Activated T-helper 2 cell treated with anti-CD3 and anti-CD28 coated beads, Interferon-gamma antibody, Interleukin-2, Interleukin-4, amounts not matched to agents 10 μg/mL and 5 μg/mL and 100 μg/mL, durations not matched to agents 14 hours and 24 hours and 36 hours (primary cell): Measurements from ENCODE around the gene CAMTA1. TPM values are rescaled to one million over a fixed set of nuclear protein-coding genes. Genes with fewer than 3 reads are reported as not detected.

Experiments
- DNase-seq: peaks from one replicate; pipeline ENCODE4 v3.0.0; 2021; ENCODE audit warnings: low spot score
- H3K27ac Mint-ChIP-seq: one replicate; pipeline ENCODE4 v1.8.0; 2021; ENCODE audit warnings: mixed read lengths
- H3K27me3 Mint-ChIP-seq: one replicate; pipeline ENCODE4 v1.8.0; 2021; ENCODE audit warnings: low read depth, mixed read lengths
- H3K36me3 Mint-ChIP-seq: one replicate; pipeline ENCODE4 v1.8.0; 2021; ENCODE audit warnings: low read depth, mixed read lengths
- H3K4me1 Mint-ChIP-seq: one replicate; pipeline ENCODE4 v1.8.0; 2021; ENCODE audit warnings: low read depth, mixed read lengths
- H3K4me3 Mint-ChIP-seq: one replicate; pipeline ENCODE4 v1.8.0; 2021; ENCODE audit warnings: low read depth, mild to moderate bottlenecking, moderate library complexity, mixed read lengths
- H3K9me3 Mint-ChIP-seq: one replicate; pipeline ENCODE4 v1.8.0; 2021; ENCODE audit warnings: mixed read lengths
- intact Hi-C: fragments of 100-400 bp; cut with micrococcal nuclease; formaldehyde crosslinking; loops from one replicate; pipeline ENCODE4 v1.15.1; 2023
- total RNA-seq: library from RNA; stranded (reverse); gene quantifications from 2 replicates; pipeline ENCODE4 v1.2.3, GENCODE V29; 2022

The CAMTA1 gene
- total RNA-seq, 1 donor from 2014 or later: 62.9 TPM

GRCh38 chr1:7558481-7558880 lies 773.2 kb downstream of the CAMTA1 start:
- H3K27ac Mint-ChIP-seq: no peak overlapping the region
- no peak overlapping the region for H3K4me3 Mint-ChIP-seq
- intact Hi-C loops: no loop called here

DNA sequence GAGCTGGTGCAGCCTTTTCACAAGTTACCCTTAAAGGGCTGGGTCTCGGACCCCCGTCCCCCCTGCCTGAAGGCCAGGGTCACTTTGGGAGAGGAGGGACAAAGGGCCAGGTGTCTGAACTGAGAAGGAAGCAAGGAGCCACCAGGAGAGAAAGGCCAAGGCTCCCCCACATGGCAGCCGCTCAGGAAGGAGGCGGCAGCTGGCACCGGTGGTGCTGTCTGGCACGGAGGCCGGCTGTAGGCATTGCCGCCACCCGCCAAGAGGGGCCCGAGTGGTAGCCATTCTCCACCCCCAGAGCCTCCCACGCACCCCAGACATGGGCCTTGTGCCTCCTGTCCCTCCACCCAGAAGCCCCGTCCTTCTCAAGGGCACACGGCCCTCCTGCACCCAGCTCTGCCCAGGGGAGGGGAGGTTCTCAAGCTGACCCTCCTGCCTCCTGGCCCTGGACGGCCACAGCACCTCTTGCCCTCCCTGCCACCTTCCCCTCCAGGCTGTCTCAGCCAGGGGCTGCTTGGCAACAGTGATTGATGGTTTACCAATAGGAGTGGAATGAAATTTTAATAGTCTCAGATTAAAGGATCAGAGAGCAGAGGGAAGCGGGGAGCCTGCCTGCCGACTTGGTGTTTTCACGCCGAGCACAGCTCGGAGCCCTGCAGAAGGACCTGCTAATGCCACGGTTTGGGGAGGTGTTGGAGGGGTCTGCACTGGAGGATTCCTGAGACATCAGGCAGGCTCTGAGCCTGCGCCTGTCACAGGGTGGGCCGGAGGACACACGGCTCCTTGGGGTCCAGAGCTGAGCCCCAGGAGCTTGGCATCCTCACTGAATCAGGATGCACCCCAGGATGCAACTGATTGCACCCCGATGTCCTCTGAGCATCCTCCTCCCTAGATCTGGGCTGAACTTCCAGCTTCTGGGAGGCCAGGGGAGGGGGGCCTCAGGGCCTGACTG lies 773.9 kb downstream of the CAMTA1 start:
- no peak overlapping the region for H3K4me3 Mint-ChIP-seq
- peaks cover 15% of the 10 kb centered on the region for H3K4me1 Mint-ChIP-seq
- H3K9me3 Mint-ChIP-seq: no peaks in the 10 kb centered on the region
- H3K27me3 Mint-ChIP-seq: no peaks in the 10 kb centered on the region
- H3K36me3 Mint-ChIP-seq: no peaks in the 10 kb centered on the region
- no peak overlapping the region for H3K27ac Mint-ChIP-seq
- DNase-seq: no peak
- intact Hi-C loops: no loop called here

More at GRCh38 chr1:7558481-7558880, 773.2 kb downstream of the CAMTA1 start:
- no peaks in the 10 kb centered on the region for H3K9me3 Mint-ChIP-seq
- no peak for DNase-seq
- no peaks in the 10 kb centered on the region for H3K27me3 Mint-ChIP-seq
- H3K36me3 Mint-ChIP-seq: no peaks in the 10 kb centered on the region
- peaks cover 19% of the 10 kb centered on the region for H3K4me1 Mint-ChIP-seq

DNA sequence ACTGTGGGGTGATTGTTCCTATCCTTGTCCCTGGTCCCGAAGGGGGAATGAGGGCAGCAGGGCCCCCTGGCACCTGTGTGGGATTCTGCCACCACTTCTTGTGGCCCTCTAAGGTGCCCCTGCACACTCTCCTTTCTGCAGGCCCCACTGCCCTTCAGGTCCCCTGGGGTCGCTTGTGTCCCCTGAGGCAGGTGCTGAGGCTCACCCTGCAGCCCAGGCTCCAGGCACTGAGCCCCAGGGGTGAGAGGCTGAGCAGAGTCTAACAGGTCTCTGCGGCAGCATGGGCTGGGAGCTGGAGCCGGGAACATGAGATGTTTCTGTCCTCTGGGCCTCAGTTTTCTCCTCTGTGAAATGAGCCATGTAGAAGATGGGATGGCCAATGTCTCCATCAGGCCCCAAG lies 774.9 kb downstream of the CAMTA1 start:
- no peaks in the 10 kb centered on the region for H3K9me3 Mint-ChIP-seq
- H3K27me3 Mint-ChIP-seq: no peaks in the 10 kb centered on the region
- no peak overlapping the region for H3K27ac Mint-ChIP-seq
- intact Hi-C loops: no loop called here
- no peaks in the 10 kb centered on the region for H3K36me3 Mint-ChIP-seq
- no peak for DNase-seq
- H3K4me1 Mint-ChIP-seq: peaks cover 7% of the 10 kb centered on the region
- no peak overlapping the region for H3K4me3 Mint-ChIP-seq

DNA sequence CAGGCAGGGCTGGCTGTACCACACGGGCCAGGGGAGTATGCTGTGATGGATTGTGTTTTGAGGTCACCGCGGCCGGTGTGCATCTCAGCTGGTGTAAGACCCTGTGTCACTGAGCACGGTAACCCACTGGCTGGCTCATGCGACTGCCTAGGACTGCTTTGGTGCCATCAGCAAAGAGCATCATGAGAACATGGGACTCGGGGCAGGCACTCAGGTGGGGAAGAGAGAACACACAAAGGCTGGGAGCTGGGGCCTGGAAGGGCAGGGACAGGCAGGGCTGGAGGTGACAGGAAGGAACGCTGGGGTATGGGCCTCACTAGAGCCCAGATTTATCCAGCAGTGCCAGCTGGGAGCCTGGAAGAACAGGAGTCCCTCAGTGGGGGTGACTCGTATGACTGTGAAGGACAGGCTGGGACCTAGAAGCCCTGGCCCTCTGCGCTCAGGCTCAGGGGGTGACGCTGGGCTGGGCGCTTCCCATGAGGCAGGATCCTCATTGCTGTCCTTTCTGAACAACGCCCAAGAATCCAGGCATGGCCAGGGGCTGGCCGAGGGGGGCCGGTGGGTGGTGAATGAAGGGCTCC lies 775.4 kb downstream of the CAMTA1 start:
- Mint-ChIP-seq H3K4me3 (no peak overlapping the region), H3K27ac (no peak overlapping the region), H3K4me1 (peaks cover 2% of the 10 kb centered on the region), H3K27me3 (no peaks in the 10 kb centered on the region), H3K9me3 (no peaks in the 10 kb centered on the region), H3K36me3 (no peaks in the 10 kb centered on the region)
- intact Hi-C loops: no loop called here
- no peak for DNase-seq

- H3K27me3 Mint-ChIP-seq: no peaks in the 10 kb centered on the region
- H3K36me3 Mint-ChIP-seq: no peaks in the 10 kb centered on the region
- DNase-seq: no peak
- H3K4me1 Mint-ChIP-seq: no peaks in the 10 kb centered on the region
- no peaks in the 10 kb centered on the region for H3K9me3 Mint-ChIP-seq
- H3K27ac Mint-ChIP-seq: no peak overlapping the region
- no peak overlapping the region for H3K4me3 Mint-ChIP-seq
- intact Hi-C loops: no loop called here
Measured at GRCh38 chr1:7561331-7561921, 776.2 kb downstream of the CAMTA1 start.

DNA sequence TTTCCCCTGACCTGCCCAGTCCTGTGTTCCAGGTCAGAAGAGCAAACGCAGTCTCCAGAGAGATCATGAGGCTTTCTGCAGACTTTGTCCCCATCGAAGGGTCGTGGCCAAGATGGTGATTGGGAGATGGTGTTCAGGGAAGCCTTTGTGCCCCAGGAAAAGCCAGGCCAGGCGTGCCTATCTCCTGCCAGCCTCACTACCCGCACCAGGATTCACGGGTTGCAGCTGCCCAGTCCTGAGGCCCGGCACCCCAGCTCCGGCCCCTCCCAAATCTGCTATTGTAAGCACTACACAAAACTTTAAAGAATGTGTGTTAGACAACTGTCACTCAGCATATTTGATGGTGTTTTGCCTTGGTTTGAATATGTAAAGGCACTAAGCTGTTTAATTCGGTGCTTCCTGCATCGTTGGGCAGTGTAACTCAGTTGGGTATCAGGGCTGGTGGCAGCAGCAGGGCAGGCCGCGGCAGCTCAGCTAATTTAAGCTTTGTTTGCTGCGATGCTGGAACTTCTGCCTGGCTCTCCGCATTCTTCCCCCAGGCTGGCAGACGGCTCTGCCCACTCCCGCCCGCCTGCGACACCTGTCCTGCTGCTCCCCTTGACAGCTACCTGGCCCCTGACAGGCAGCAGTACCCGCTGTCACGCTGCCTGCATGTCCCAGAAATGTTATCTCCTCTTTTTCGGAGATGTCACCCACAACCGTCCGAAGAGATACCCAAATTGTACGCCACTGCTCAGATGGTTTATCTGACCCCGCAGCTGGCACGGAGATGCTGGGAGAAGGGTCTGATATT lies 776.9 kb downstream of the CAMTA1 start:
- DNase-seq: no peak
- intact Hi-C loops: no loop called here
- Mint-ChIP-seq H3K4me3 (no peak overlapping the region), H3K9me3 (no peaks in the 10 kb centered on the region), H3K4me1 (no peaks in the 10 kb centered on the region), H3K27ac (no peak overlapping the region), H3K36me3 (no peaks in the 10 kb centered on the region), H3K27me3 (no peaks in the 10 kb centered on the region)

DNA sequence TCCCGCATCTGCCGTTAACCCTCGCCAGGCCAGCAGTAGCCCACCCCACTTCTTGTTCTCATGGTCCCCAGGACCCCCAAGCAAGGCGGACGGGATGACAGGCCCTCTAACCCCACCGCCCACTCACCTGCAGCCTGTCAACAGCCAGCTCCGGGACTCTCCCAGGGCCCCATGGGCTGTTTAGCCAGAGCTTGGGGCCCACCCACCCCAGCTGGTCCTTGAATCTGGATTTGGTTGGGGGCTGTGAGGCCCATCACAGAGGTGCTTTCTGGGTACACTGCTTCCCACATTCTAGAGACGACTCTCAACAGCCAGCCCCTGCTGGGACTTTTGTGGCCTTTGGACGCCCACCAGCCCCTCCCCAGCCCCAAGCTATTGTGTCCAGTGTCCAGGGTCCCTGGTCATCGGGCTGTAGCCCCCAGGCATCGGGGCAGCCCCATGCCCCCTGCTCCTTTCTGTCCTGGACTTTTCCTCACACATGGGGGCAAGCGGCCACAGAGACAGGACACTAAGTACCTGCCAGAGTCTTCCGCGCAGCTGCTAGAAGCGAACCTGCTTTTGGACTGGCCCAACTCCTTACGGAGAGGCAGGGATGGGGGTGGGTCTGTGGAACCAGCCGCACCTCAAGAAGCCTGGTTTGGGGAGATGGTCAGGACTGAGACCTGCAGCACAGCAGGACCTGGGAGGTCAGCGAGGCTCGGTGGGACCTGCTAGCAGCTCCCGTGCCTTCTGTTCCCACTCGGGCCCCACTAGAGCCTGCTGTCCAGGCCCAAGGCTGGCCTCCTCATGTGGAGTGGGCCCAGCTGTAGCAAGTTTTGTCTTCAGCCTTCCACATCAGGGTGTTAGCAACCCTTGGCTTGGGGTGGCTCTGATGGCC lies 777.7 kb downstream of the CAMTA1 start:
- Mint-ChIP-seq H3K9me3 (no peaks in the 10 kb centered on the region), H3K27ac (no peak overlapping the region), H3K27me3 (no peaks in the 10 kb centered on the region), H3K4me1 (no peaks in the 10 kb centered on the region), H3K36me3 (no peaks in the 10 kb centered on the region), H3K4me3 (no peak overlapping the region)
- intact Hi-C loops: no loop called here
- no peak for DNase-seq

DNA sequence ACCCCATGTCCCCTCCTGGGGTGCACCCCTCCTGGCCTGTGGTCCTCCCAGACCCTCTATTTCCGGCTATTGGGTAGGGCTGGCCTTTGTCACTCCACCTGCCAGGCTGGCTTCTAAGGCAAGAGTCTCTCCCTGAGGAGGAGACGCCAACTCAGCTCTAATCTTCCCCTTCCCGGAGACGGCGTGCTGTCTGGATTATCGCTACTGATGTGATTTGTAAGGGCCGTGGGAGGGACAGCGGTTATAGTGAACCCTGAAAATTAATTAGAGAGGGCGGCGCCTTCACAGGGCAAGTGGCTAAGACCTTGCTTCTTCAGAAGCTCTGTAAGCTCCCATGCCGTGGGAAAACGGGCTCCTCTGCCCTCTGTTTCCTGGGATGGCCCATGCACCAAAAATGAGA lies 778.9 kb downstream of the CAMTA1 start:
- Mint-ChIP-seq H3K36me3 (no peaks in the 10 kb centered on the region), H3K4me3 (no peak overlapping the region), H3K27me3 (no peaks in the 10 kb centered on the region), H3K27ac (no peak overlapping the region), H3K9me3 (no peaks in the 10 kb centered on the region), H3K4me1 (no peaks in the 10 kb centered on the region)
- DNase-seq: no peak
- intact Hi-C loops: no loop called here

GRCh38 chr1:7565099-7565750 lies 780.0 kb downstream of the CAMTA1 start:
- Mint-ChIP-seq H3K9me3 (no peaks in the 10 kb centered on the region), H3K27ac (no peak overlapping the region), H3K4me3 (no peak overlapping the region), H3K4me1 (no peaks in the 10 kb centered on the region), H3K27me3 (no peaks in the 10 kb centered on the region), H3K36me3 (no peaks in the 10 kb centered on the region)
- intact Hi-C loops: no loop called here
- DNase-seq: no peak

- H3K27me3 Mint-ChIP-seq: no peaks in the 10 kb centered on the region
- no peaks in the 10 kb centered on the region for H3K9me3 Mint-ChIP-seq
- intact Hi-C loops: no loop called here
- no peaks in the 10 kb centered on the region for H3K36me3 Mint-ChIP-seq
- H3K4me3 Mint-ChIP-seq: no peak overlapping the region
- no peak for DNase-seq
- no peak overlapping the region for H3K27ac Mint-ChIP-seq
- no peaks in the 10 kb centered on the region for H3K4me1 Mint-ChIP-seq
Measured at GRCh38 chr1:7566417-7567375, 781.4 kb downstream of the CAMTA1 start.

DNA sequence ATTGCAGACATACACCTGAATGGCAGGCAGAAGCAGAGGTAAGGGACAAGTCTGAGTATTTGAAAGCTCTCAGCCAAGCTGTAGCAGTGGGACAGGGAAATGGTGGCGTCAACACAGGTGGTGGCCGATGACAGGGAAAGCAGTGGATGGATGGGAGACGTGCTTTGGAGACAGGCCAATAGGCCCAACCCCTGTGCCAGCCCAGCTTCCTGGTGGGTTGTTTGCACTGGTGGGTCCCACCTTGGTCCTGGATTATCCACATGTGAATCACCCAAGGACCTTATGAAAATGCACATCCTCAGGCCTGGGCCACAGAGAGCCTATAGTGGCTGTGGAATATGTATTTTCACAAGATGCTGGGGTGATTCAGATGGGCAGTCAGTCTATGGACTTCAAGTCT lies 782.1 kb downstream of the CAMTA1 start:
- DNase-seq: no peak
- no peaks in the 10 kb centered on the region for H3K27me3 Mint-ChIP-seq
- H3K4me3 Mint-ChIP-seq: no peak overlapping the region
- no peaks in the 10 kb centered on the region for H3K4me1 Mint-ChIP-seq
- H3K27ac Mint-ChIP-seq: no peak overlapping the region
- intact Hi-C loops: no loop called here
- no peaks in the 10 kb centered on the region for H3K36me3 Mint-ChIP-seq
- H3K9me3 Mint-ChIP-seq: no peaks in the 10 kb centered on the region
